NCI-H1694 treated with DMSO at 0.1 percent for 48 hours (cell line): ENCODE results near the gene IL34.
A peak's percentile ranks its signal among the peaks of the same experiment; 100 is the strongest.
"Not testable (repeated sequence)": the region's sequence is repeated elsewhere in the genome, so short reads cannot be mapped to it uniquely, and the experiment has no call there.

Source experiments
- DNase-seq: peaks from one replicate; lab custom pipeline; 2025; lab: John Stamatoyannopoulos, UW

The IL34 gene

DNA sequence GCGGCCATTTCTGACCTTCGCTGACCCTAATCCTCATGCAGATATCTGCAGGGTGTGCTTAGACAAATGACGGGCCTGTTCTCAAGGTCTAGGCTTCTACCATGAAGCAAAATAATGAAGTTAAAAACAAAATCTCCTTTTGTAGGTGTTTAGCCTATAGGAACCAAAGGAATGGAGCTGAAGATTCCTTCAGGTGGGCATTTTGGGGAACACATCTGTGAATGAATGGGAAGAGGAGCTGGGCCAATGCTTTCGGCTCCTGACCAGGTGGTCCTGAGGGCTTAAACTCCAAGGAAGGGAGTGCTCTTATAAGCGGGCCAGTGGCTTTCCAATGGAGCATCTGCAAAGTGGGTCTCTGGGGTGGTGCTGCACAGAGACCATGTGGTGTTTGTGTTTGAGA lies 14.1 kb upstream of the IL34 start:
- DNase-seq, result no peak

GRCh38 chr16:70633617-70634016 lies 12.7 kb upstream of the IL34 start:
- DNase-seq, result not testable (repeated sequence)

GRCh38 chr16:70634861-70635260 lies 11.5 kb upstream of the IL34 start:
- DNase-seq, result no peak

GRCh38 chr16:70635336-70636016 lies 10.9 kb upstream of the IL34 start:
- DNase-seq, result no peak

GRCh38 chr16:70638814-70639792 lies 7.3 kb upstream of the IL34 start:
- no peak for DNase-seq

GRCh38 chr16:70642633-70643032 lies 3.7 kb upstream of the IL34 start:
- no peak for DNase-seq

GRCh38 chr16:70643264-70643663 lies 3.1 kb upstream of the IL34 start:
- not testable (repeated sequence) for DNase-seq

- no peak for DNase-seq
Measured at GRCh38 chr16:70644763-70645597, 1.4 kb upstream of the IL34 start.

DNA sequence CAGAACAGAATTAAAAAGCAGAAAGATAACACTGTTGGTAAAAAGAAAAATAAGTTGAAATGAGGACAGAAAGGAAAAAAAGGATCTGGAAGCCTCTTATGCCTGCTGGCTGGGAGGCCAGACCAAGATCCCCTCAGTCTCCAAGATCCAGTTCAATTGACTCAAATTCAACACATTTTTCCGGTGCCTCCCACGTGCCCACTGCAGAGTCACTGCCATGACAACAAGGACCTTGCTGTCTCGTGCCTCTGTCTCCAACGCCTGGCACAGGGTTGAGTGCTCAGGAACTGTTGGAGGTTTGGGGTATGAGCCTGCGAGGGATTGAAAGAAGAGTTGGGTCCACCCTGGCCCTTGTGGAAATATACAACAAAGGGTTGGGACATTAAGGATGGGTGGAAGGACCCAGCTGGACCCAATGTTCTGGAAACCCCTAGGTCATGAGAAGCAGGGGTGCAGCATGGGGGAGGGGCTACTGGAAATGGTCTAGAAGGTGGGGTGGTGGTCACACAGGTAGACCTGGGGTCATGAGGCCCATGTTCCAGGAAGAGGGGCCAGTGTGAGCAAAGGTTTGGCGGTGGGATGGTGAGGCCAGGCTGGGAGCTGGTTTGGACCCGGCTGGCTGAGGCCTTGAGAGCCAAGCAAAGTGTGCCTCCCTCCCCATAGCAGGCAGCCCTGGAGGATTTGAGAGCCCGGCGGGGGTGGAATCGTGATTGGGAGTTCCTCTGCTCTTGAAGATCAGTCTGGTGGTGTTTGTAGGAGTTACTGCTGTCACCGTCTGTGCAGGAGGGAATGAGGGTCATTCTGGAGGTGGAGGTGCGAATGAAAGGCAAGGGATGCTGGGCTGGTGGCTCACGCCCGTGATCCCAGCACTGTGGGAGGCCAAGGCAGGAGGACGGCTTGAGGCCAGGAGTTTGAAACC lies 1.3 kb downstream of the IL34 start:
- no peak for DNase-seq

DNA sequence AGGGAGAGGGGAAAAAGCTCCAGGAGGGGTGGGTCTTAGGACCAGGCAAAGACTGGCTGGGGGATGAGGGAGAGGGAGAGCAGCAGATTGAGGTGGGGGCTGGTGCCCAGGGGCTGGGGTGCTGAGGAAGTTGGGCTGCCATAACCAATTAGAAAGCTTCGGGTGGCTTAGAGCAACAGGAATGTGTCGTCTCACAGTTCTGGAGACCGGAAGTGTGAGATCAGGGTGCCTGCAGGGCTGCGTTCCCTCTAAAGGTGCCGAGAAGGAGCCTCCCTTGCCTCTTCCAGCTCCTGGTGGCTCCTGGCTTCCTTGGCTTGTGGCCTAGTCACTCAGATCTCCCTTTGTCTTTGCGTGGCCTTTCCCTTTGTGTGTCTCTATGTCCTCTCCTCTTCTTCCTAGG lies 2.2 kb downstream of the IL34 start:
- no peak for DNase-seq

GRCh38 chr16:70649300-70649699 lies 2.9 kb downstream of the IL34 start:
- no peak for DNase-seq

DNA sequence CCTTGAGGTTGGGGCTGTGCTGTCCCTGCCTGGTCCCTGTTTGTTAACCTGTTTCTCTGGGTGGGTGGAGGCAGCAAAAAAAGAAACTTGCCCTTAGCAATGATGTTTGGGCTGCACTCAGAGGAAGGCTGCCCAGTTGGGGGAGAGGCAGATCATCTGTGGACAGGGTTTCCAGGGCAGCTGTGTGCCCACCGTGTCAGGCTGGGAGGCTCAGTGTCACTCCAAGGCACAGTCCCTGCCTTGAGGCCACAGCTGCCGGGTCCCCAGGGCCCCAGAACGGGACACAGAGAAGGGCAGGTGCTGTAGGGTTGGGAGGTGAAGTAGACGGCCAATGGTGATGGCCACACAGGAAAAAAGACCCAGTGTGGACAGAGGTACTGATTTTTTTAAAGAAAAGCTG lies 3.9 kb downstream of the IL34 start:
- DNase-seq, result no peak

DNA sequence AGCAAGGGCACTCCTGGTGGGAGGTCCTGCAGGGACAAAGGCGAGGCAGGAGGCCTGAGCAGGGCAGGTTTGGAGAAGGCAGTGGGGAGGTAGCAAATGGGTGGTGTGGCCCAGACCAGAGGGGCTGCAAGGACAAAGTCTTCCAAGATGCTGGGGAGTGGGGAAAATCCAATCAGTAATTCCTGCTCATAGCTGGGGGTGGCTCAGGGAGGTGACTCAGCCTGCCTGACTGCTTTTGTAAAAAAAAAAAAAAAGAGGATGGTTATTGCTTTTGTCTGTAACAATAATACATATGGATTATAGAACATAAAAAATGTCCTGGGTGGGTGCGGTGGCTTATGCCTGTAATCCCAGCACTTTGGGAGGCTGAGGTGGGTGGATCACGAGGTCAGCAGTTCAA lies 5.2 kb downstream of the IL34 start:
- no peak for DNase-seq

- DNase-seq, result no peak
Measured at GRCh38 chr16:70652322-70652721, 6.0 kb downstream of the IL34 start.

DNA sequence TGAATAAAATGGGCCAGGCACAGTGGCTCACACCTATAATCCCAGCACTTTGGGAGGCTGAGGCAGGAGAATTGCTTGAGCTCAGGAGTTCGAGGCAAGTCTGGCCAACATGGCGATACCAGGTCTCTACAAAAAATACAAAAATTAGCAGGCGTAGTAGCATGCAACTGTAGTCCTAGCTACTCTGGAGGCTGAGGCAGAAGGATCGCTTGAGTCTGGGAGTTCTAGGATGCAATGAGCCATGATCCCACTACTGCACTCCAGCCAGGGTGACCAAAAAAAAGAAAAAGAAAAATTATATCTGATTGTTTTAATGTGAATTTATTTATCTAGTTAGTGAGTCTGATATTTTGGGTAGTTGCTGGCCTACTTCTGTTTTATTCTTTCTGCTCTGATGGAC lies 7.0 kb downstream of the IL34 start:
- DNase-seq, result no peak

DNA sequence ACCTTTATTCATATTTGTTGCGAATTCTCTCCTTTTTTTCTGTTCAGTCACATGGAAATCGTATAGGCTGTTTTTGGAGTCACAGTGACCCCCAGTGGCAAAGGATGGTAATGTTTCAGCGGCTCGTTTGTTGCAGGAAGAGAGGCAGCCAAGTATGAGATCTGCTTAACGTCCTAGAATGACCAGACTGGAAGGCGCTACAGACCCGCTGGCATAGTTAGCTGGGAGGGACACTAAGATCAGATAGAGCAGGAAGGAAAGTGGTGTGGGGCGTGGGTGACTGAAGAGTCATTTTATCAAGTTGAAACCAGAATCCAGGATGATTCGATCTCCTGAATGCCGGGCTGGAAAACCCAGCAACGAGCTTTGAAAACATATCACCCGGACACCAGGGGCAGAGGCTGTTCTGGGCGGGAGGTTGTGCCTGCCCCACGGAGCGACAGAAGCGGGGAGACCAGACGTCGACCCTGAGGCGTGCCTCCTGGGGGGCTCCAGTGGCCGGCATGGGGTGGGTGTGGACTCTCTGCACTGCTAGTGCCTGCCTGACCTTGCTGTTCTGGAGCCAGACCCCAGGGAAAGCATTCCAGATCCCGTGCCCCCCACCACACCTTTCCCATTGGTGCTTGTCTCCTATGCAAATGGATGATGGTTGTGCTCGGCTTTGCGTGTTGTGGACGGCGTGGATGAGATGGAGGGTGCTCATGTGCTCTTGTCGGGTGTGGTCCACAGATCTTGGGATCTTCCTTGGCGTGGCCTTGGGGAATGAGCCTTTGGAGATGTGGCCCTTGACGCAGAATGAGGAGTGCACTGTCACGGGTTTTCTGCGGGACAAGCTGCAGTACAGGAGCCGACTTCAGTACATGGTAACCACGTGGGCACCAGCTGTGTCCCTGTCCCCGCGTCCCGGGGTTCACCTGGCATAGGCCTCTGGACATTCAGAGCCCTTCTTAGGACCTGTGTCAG lies 7.7 kb downstream of the IL34 start:
- DNase-seq, result peak; percentile 70

GRCh38 chr16:70656065-70656711 lies 9.8 kb downstream of the IL34 start:
- DNase-seq, result no peak

DNA sequence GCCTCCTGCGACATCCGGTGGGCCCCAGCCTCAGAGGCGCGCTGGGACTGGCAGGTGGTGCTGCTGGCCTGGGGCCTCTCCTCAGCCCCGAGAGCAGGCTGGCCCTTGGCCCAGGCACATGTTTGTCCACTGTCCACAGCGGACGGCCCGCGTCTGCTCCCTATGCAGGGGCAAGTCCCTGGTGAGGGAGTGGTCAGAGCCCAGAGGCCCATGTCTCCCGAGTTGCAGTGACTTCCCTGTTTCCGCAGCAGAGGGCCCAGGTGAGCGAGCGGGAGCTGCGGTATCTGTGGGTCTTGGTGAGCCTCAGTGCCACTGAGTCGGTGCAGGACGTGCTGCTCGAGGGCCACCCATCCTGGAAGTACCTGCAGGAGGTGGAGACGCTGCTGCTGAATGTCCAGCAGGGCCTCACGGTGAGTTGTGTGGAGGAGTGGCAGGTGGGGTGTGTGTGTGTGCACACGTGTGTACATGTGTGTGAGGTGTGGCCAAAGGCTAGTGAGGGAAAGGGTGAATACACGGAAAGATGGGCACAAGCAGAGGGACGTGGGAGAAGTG lies 10.4 kb downstream of the IL34 start:
- no peak for DNase-seq

GRCh38 chr16:70657956-70658355 lies 11.6 kb downstream of the IL34 start:
- DNase-seq, result no peak
